Activated CD8-positive, alpha-beta T cell treated with anti-CD3 and anti-CD28 coated beads for 36 hours (primary cell): Measurements from ENCODE around the gene SNX27. TPM values are rescaled to one million over a fixed set of nuclear protein-coding genes. Genes with fewer than 3 reads are reported as not detected.
A peak's percentile ranks its signal among the peaks of the same experiment; 100 is the strongest.

ENCODE experiments used
- ATAC-seq: fragments of 200-7000 bp; cut with Tn5 transposase; one replicate; pipeline ENCODE4 v1.10.0; 2021; ENCODE audit warnings: mild to moderate bottlenecking, moderate library complexity
- CTCF ChIA-PET: fragments of 350-600 bp; sonication (Branson Sonifier 250); formaldehyde crosslinking; loops from one replicate; lab custom pipeline; 2021; ENCODE audit warnings: antibody characterized with exemption; lab: Charles Lee
- POLR2A ChIA-PET: fragments of 350-600 bp; sonication (Branson Sonifier 250); formaldehyde crosslinking; loops from one replicate; lab custom pipeline; 2021; ENCODE audit warnings: antibody characterized with exemption; lab: Charles Lee
- DNase-seq: peaks from one replicate; pipeline ENCODE4 v3.0.0-alpha.2; 2020
- H3K27ac Mint-ChIP-seq: one replicate; pipeline ENCODE4 v1.8.0; 2021; ENCODE audit warnings: mild to moderate bottlenecking, mixed read lengths
- H3K27me3 Mint-ChIP-seq: one replicate; pipeline ENCODE4 v1.8.0; 2021; ENCODE audit warnings: mixed read lengths
- H3K36me3 Mint-ChIP-seq: one replicate; pipeline ENCODE4 v1.8.0; 2021; ENCODE audit warnings: low read depth, mixed read lengths
- H3K4me1 Mint-ChIP-seq: one replicate; pipeline ENCODE4 v1.8.0; 2021; ENCODE audit warnings: low read depth, mixed read lengths
- H3K4me3 Mint-ChIP-seq: one replicate; pipeline ENCODE4 v1.8.0; 2021; ENCODE audit warnings: mild to moderate bottlenecking, moderate library complexity, mixed read lengths
- H3K9me3 Mint-ChIP-seq: one replicate; pipeline ENCODE4 v1.8.0; 2021; ENCODE audit warnings: mixed read lengths
- CTCF ChIP-seq: fragments of 200-600 bp; IDR thresholded peaks from one replicate; pipeline ENCODE4 v1.8.0; 2022; ENCODE audit warnings: antibody characterized with exemption, mild to moderate bottlenecking
- intact Hi-C: fragments of 100-400 bp; cut with micrococcal nuclease; formaldehyde crosslinking; loops from one replicate; pipeline ENCODE4 v1.10.0; 2022
- total RNA-seq, 2 experiments: library from RNA; stranded (reverse); gene quantifications; one replicate each; pipeline ENCODE4 v1.2.3, GENCODE V29; 2021

Gene SNX27
- total RNA-seq, result 10 to 100 TPM; 27.2 to 29.5 TPM

GRCh38 chr1:151611832-151612500 lies at the start of gene SNX27:
Gene SNX27 (plus strand): TSS chr1:151612050. CDS start chr1:151612202, 152 bp downstream.
- CTCF ChIA-PET, result interaction anchor here (0.6 to 0.8 kb wide), 2 partner anchors 18 to 214 kb away, joined by 3 read pairs; no protein-coding TSS in a partner anchor

GRCh38 chr1:151562661-151563060 lies 49.2 kb upstream of the SNX27 start:
- Mint-ChIP-seq H3K36me3 (no peaks in the 10 kb centered on the region), H3K27me3 (no peaks in the 10 kb centered on the region), H3K4me1 (peaks cover 3% of the 10 kb centered on the region), H3K4me3 (no peak overlapping the region), H3K27ac (no peak overlapping the region), H3K9me3 (no peaks in the 10 kb centered on the region)
- CTCF ChIA-PET, result interaction anchor here (1.1 kb wide), 2 partner anchors 27 to 31 kb away, joined by 3 to 6 read pairs; no protein-coding TSS in a partner anchor
- ATAC-seq (no peak), DNase-seq (no peak)
- POLR2A ChIA-PET, result interaction anchor here (1.0 kb wide), 1 partner anchor 14 kb away, joined by 4 read pairs; no protein-coding TSS in a partner anchor
- no peak for TF ChIP-seq CTCF
- intact Hi-C loops, result no loop called here

More at GRCh38 chr1:151611832-151612500, at the start of gene SNX27:
- Mint-ChIP-seq H3K27me3 (peaks cover 4% of the 10 kb centered on the region), H3K36me3 (peaks cover 2% of the 10 kb centered on the region), H3K4me3 (peak within 1 kb of the TSS; percentile 88), H3K27ac (peak within 1 kb of the TSS; percentile 87), H3K9me3 (no peaks in the 10 kb centered on the region), H3K4me1 (peaks cover 42% of the 10 kb centered on the region)
- no peak for TF ChIP-seq CTCF
- DNase-seq, result peak; percentile 97
- intact Hi-C loops, result no loop called here
- POLR2A ChIA-PET, result interaction anchor here (0.6 to 1.4 kb wide), 6 partner anchors 9 to 580 kb away, joined by 3 to 6 read pairs (median 4); no protein-coding TSS in a partner anchor
- ATAC-seq, result peak; percentile 93

GRCh38 chr1:151563376-151563775 lies 48.5 kb upstream of the SNX27 start:
- Mint-ChIP-seq H3K4me3 (no peak overlapping the region), H3K9me3 (no peaks in the 10 kb centered on the region), H3K27ac (no peak overlapping the region), H3K36me3 (no peaks in the 10 kb centered on the region), H3K27me3 (no peaks in the 10 kb centered on the region), H3K4me1 (peaks cover 2% of the 10 kb centered on the region)
- no peak for TF ChIP-seq CTCF
- POLR2A ChIA-PET, result no interaction called here
- ATAC-seq (no peak), DNase-seq (no peak)
- CTCF ChIA-PET, result interaction anchor here (1.1 kb wide), 1 partner anchor 31 kb away, joined by 3 read pairs; no protein-coding TSS in a partner anchor
- intact Hi-C loops, result no loop called here

- H3K9me3 Mint-ChIP-seq, result no peaks in the 10 kb centered on the region
- POLR2A ChIA-PET, result interaction anchor here (0.6 kb wide), 1 partner anchor 51 kb away, joined by 3 read pairs; no protein-coding TSS in a partner anchor
- intact Hi-C loops, result no loop called here
- no peaks in the 10 kb centered on the region for H3K4me1 Mint-ChIP-seq
- no peak for TF ChIP-seq CTCF
- no peaks in the 10 kb centered on the region for H3K27me3 Mint-ChIP-seq
- ATAC-seq (no peak), DNase-seq (no peak)
- no peaks in the 10 kb centered on the region for H3K36me3 Mint-ChIP-seq
- H3K27ac Mint-ChIP-seq, result no peak overlapping the region
- no peak overlapping the region for H3K4me3 Mint-ChIP-seq
- CTCF ChIA-PET, result interaction anchor here (1.4 to 1.6 kb wide), 2 partner anchors 30 to 169 kb away, joined by 3 to 4 read pairs; no protein-coding TSS in a partner anchor
These were observed 46.2 kb upstream of the SNX27 start for GRCh38 chr1:151565502-151566189.
